SHP77 (cell line): ENCODE results near the gene ELOVL1.

Experiments
- DNase-seq, 2 experiments: peaks; one replicate each; lab custom pipeline; 2025; lab: John Stamatoyannopoulos, UW

ELOVL1 gene

GRCh38 chr1:43327549-43328292 is 40.1 kb downstream of the ELOVL1 start:
- no peak for DNase-seq

DNA sequence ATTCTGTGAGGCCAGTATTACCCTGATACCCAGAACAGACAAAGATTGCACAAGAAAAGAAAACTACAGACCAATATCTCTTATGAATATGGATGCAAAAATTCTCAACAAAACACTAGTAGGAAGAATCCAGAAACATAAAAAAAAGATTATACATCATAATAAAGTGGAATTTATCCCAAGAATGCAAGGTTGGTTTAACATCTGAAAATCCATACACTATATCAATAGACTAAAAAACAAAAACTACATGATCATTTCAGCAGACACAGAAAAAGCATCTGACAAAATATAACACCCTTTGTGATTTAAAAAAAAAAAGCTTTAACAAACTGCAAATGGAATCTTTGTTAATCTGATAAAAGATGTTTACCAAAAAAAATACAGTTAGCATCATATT is 42.4 kb downstream of the ELOVL1 start:
- no peak for DNase-seq

- no peak for DNase-seq
Measured at GRCh38 chr1:43324810-43325209, 43.0 kb downstream of the ELOVL1 start.

- DNase-seq: no peak
Measured at GRCh38 chr1:43322506-43322905, 45.3 kb downstream of the ELOVL1 start.

GRCh38 chr1:43321331-43321891 is 46.4 kb downstream of the ELOVL1 start:
- DNase-seq: no peak

DNA sequence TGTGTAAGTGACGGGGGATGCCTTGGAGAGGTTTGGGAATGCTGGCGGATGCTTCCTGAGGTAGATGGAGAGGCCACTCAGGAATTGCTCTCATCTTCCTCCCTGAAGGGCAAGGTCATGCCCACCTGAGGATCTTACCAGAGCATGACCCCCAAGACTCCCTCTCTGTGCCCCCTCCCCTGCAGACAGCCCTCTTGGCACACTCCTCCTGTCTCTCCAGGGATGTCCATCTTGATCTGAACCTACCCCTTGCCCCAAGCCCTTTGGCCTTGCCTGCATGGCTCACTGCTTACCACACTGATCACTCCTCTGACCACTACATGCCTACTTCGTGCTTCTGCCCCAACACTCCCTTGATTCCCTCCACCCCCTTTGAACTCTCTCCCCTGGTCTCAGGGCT is 48.0 kb downstream of the ELOVL1 start:
- no peak for DNase-seq

GRCh38 chr1:43319288-43319687 is 48.5 kb downstream of the ELOVL1 start:
- no peak for DNase-seq

- DNase-seq: no peak
Measured at GRCh38 chr1:43318831-43319230, 49.0 kb downstream of the ELOVL1 start.

GRCh38 chr1:43317817-43318471 is 49.9 kb downstream of the ELOVL1 start:
- no peak for DNase-seq

DNA sequence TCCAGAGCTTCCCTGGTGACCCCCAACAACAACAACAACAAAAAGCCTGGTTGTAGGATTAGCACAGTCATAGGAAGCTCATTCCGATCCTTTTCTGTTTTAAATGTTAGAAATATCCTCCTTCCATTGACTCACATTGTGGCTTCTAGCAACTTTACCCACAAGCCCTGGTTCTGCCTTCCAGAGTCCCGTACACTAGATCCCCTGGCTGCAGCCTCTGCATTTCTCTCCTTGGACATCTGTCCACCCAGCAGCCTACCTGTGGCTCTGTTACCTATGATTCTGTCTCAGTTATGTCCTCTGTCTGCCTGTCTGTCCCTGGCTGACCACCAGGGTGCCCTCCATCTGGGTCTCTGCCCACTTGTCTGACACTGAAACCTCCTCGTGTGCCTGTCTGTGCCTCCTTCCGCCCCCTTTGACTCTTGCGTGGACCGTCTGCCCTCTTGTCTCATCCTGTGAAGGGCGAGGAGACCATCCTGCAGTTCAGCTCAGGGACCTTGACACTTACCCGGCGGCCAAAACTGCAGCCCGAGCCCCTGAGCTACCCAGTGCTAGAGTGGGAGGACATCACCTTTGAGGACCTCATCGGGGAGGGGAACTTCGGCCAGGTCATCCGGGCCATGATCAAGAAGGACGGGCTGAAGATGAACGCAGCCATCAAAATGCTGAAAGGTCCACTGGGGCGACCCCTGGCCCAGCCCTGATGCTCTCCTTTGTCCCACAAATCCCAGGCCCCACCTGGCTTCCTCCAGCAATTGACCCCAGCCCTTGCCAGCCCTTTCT is 50.9 kb downstream of the ELOVL1 start:
- no peak for DNase-seq

GRCh38 chr1:43315963-43316737 is 51.7 kb downstream of the ELOVL1 start:
- DNase-seq: no peak

DNA sequence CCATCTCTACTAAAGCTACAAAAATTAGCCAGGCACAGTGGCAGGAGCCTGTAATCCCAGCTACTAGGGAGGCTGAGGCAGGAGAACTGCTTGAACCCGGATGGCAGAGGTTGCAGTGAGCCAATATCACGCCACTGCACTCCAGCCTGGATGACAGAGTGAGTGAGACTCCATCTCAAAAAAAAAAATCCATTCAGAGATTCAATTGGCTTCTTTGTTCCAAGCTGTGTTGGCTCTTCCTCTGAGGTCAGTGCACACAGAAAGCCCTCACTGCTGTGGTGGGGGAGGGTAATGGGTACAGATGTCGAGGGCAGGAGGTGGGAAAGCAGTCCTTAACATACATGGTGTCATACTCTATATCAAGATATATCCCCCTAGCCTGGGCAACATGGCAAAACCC is 52.3 kb downstream of the ELOVL1 start:
- DNase-seq: no peak

- DNase-seq: no peak
Measured at GRCh38 chr1:43314233-43314632, 53.6 kb downstream of the ELOVL1 start.

DNA sequence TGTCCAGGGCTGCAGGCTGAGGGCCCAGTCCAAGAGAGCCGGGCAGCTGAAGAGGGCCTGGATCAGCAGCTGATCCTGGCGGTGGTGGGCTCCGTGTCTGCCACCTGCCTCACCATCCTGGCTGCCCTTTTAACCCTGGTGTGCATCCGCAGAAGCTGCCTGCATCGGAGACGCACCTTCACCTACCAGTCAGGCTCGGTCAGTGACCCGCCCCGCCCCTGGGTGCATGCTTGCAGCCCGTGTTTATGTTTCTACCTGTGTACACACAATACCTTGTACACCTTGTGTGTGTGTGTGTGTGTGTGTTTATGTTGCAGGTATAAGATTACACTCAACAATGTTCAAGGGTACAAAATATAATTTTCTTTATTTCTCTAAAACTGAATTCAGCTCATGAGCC is 54.0 kb downstream of the ELOVL1 start:
- no peak for DNase-seq
